ENCODE data around the gene MOB2. TPM values are rescaled to one million over a fixed set of nuclear protein-coding genes. Genes with fewer than 3 reads are reported as not detected.

Gene MOB2
- total and polyA plus RNA-seq, 9 of the 15 experiments (the other 6 are each of a cell fraction or from before 2014, with no cell fraction given) = 0.17 to 36.8 (median 19.2) TPM

- Histone ChIP-seq H3K4me1 (replicated peaks in 1 of 2; ENCODE audit: control insufficient read depth in 2 of 2, insufficient read depth in 2 of 2, low read length in 2 of 2) (peaks cover 0 to 3% of the 10 kb centered on the region in 2 experiments; a peak in 1 of 5 replicates), H3K79me2 (ENCODE audit: control insufficient read depth, insufficient read depth, low read length) (peaks cover 5% of the 10 kb centered on the region), H3K27ac (ENCODE audit: extremely low read depth, low read depth, low read length) (no peak overlapping the region), H3K27me3 (ENCODE audit: control insufficient read depth in 2 of 2, insufficient read depth in 2 of 2, low read length in 2 of 2) (no peaks in the 10 kb centered on the region), H2AFZ (ENCODE audit: low read depth, low read length) (no peak overlapping the region), H3K4me2 (ENCODE audit: insufficient read depth, low read length) (no peak overlapping the region), H4K20me1 (replicated peaks; ENCODE audit: control insufficient read depth, insufficient read depth, low read length) (peaks cover 30% of the 10 kb centered on the region), H3K9me3 (replicated peaks; ENCODE audit: control insufficient read depth, insufficient read depth, low read depth, low read length) (no peaks in the 10 kb centered on the region), H3K36me3 (ENCODE audit: control insufficient read depth, insufficient read depth, low read length) (no peaks in the 10 kb centered on the region), H3K9me1 (ENCODE audit: control insufficient read depth, insufficient read depth, low read length) (no peaks in the 10 kb centered on the region), H3K9ac (ENCODE audit: insufficient read depth in 1 of 2, low read depth in 2 of 2, low read length in 2 of 2) (no peak overlapping the region), H3K4me3 (no peak overlapping the region)
- ATAC-seq = no peak
- TF ChIP-seq E4F1 (CRISPR knock-in tag; IDR thresholded peaks at IDR 0.05; ENCODE audit: borderline replicate concordance) (no peak), MGA (IDR thresholded peaks at IDR 0.05) (no peak), SPI1 (IDR thresholded peaks at IDR 0.05; ENCODE audit: borderline replicate concordance, low read depth, low read length) (peak; percentile 24; the same call in 1 of the 2 replicates)
- intact Hi-C loops (cut with micrococcal nuclease) (no loop called here), in situ Hi-C loops (cut with MboI) (no loop called here)
- WGBS (ENCODE audit: insufficient coverage, low coverage, missing lambda C conversion rate) = 42% methylated on average over 3 of the region's 3 CpGs
- FAIRE-seq = no peak
- POLR2A ChIA-PET = interaction anchor here (0.6 kb wide), 1 partner anchor 151 kb away, joined by 3 read pairs; no protein-coding TSS in a partner anchor
- BruUV-seq (replicated peaks) = no TSS peak
- CTCF ChIA-PET (ENCODE audit: low intra/inter-chr PET ratio) = no interaction called here
- DNase-seq (ENCODE audit: extremely low read depth in 1 of 4, low spot score in 3 of 4) = no peak
Measured at GRCh38 chr11:1493650-1494244, 7.2 kb upstream of the MOB2 start.
